Right hindlimb (tissue), 1 donor: ENCODE measurements around the gene CPT1B.
A peak's percentile ranks its signal among the peaks of the same experiment; 100 is the strongest.
"Not testable (repeated sequence)": the region's sequence is repeated elsewhere in the genome, so short reads cannot be mapped to it uniquely, and the experiment has no call there.

Experiments
- DNase-seq: peaks from one replicate; pipeline ENCODE4 v3.0.0-alpha.2; 2018

CPT1B gene

DNA sequence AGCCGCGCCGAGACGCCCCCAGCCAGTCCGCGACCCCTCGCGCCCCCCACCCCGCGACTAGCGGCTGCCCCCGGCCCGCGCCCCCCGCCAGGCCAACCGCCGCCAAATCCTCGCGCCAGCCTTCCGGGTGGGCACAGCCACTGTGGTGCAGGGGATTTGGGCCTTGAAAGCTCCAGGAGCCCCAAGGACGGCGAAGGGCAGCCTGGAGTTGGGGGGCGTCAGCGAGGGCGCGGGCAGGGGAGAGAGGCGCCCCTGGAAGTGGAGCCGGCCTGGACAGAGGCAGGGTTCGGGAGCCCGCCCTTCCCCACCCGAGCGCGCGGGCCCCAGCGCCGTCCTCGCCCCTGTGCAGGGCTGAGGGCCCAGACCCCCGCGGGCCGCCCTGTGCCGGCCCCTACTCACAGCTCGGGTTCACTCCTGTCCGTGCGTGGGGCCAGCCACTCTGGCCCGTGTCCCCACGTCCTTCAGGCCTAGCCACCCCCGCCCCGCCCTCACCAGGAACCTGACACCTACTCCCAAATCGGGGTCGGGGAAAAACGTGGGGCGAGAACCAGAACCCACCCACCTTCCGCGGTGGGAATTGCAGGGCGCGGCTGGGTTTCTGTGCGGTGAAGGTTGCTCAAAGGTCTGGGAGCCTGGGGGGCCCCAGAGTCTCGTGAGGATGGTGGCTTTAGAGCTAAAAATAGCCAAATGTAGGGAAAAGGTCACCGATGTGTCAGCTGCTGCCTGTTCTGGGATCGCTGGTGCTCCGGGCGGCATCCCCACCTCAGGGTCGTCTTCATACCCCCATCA lies at the start of gene CPT1B:
TSS of gene CPT1B (minus strand) at position 441 of the 789 bp plus-strand sequence. CDS start 512 bp downstream, outside the sequence.
- DNase-seq = no peak

DNA sequence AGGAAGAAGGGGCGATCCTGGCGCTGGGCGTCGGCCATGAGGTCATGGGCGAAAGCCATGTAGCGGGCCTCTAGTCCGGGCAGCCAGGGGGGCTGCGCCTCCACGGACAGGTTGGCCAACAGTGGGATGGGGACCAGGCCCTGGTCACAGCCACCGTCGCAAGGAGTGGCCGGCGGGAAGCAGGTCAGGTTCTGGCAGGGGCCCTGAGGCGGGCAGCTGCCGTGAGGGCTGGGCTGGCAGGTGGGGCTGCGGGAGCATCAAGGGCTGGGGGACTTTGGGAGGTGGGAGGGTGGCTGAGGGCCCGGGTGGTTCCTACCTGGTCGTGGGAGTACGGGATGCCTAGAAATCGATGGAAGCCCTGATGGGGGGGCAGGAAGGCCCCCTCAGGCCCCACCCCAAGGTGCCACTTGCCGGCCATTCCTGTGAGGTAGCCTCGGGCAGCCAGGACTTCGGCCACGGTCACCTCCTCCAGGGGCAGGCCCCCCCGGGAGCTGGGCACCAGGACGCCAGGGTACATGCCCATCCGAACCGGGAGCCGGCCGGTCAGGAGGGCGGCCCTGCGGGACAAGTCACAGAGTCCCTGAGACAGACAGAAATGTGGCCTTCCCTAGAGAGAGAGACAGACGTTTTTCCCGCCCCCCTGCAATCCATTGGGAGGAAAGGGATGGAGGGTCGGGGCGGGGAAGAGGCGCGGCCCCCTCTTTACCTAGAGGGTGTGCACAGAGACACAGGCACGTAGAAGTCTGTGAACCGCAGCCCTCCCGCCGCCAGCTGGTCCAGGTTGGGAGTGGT lies 48.8 kb upstream of the CPT1B start:
- DNase-seq = no peak

DNA sequence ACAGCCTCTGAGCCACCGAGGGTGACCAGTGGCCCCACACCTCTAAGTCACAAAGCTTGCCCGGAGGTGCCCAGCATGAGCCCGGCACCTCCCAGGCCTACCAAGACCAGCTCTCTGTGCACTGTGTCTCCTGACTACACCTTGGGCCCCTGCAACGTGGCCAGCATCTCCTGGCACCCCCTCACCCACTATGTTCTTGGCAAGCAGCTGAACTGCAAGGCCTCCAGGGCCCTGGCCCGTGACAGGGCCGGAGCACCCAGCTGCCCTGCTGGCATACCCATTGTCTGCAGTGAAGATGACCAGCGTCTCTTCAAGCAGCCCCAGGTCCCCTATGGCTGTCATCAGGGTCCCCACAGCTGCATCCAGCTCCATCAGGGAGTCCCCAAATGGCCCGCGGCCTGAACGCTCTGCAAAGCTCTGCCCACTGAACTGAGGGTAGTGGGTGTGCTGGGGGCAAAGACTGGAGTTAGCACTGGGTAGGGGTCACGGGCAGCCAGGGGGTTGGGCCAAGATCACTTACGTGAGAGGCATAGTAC lies 48.2 kb upstream of the CPT1B start:
- no peak for DNase-seq

GRCh38 chr22:50625568-50626313 lies 47.5 kb upstream of the CPT1B start:
- no peak for DNase-seq

DNA sequence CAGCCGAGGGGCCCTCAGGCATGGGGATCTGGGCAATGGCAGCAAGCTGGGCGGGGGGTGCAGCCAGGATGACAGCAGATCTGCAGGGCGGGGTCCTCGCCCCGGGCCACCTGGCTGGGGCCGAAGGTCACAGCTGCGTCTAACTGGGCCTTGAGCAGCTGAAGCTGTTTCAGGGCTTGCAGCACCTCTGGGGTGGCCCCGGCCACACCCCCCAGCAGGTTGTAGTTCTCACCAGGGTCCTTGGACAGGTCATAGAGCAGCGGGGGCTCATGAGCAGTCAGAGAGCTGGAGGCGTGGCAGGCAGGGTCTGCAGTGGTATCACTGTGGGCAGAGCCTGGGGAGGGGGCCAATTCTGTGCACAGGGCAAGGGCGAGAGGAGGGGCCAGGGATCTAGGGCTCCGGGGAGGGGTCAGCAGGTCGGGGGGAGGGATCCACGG lies 46.9 kb upstream of the CPT1B start:
- no peak for DNase-seq

- no peak for DNase-seq
These were observed 46.3 kb upstream of the CPT1B start for GRCh38 chr22:50624347-50625130.

GRCh38 chr22:50622723-50623327 lies 44.6 kb upstream of the CPT1B start:
- no peak for DNase-seq

DNA sequence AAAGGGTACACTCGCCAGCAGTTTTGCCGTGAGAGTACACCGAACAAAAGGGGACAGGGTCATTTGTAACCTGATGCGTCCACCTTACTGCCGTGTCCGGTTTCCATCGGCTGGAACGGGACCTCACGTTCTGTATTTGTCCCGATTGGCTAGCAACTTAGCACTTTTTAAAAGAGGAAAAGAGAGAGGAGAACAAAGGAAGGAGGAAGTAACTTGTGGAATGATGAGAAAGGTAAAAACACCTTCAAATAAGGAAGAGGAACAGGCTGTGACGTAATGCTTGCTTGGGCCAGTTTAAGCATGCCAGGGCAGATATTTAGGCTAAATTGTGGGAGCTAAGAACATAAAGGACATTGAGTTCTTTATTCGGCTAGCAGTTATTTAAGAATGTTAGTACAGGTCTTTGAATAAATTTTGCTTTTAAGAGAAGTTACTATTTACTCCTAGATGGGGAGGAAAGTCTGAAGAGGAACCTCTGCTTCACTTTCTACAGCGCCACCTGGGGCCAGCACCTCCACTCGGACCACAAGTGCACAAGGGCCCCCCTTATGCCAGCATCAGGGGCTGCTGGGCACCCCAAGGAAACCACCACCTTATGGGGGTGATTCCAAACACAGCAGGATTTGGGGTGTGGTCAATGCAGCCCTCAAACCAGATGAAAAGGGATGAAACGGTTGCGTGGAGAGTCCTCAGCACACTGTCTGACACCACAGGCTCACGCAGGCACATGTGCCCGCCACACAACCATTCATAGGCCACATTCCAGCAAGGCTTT lies 43.9 kb upstream of the CPT1B start:
- no peak for DNase-seq

- DNase-seq = no peak
These were observed 43.2 kb upstream of the CPT1B start for GRCh38 chr22:50621356-50621880.

DNA sequence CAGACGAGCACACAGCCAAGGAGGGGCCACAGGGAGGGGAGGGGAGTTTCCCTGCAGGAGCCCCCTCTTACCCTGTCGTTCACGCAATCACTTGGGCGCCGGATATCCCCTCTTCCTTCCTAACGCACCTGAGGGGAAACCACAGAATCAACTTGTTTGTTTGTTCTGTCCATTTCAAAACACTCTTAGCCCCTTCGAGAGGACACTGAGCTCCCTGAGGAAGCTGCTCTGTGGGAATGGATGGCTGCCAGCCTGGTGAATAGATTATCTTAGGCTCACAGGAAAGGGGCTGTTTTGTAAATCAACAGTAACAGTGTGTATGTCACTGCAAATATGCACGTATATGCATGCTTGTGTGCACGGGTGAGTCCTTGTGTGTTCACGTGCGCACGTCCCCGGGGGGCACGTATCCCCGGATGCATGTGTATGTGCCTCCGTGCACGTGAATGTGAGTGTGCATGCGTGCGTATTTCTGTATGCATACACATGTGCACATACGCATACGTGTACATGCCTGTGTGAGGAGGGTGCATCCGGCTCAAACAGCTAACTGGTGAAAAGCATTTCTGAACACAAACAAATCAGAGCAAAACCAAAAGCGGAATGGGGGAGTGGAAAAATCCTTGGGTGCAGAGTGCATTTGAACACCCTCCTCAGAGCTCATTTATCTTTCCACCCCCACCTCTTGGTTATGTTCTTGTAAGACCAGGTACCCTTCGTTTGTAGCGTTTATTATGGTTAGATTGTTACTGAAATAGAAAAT lies 42.5 kb upstream of the CPT1B start:
- DNase-seq = peak; percentile 87

DNA sequence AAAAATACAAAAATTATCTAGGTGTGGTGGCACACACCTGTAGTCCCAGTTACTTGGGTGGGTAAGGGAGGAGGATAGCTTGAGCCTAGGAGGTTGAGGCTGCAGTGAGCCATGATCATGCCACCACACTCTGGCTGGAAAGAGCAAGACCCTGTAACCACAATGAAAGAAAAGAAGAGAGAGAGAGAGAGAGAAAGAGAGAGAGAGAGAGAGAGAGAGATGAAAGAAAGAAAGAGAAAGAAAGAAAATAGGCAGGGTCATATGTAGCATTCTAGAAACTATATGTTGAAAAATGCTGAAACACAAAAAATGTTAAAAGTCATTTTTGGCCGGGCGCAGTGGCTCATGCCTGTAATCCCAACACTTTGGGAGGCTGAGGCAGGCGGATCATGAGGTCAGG lies 36.1 kb upstream of the CPT1B start:
- DNase-seq = not testable (repeated sequence)

GRCh38 chr22:50613291-50613981 lies 35.2 kb upstream of the CPT1B start:
- DNase-seq = no peak

- no peak for DNase-seq
These were observed 34.4 kb upstream of the CPT1B start for GRCh38 chr22:50612528-50613221.

DNA sequence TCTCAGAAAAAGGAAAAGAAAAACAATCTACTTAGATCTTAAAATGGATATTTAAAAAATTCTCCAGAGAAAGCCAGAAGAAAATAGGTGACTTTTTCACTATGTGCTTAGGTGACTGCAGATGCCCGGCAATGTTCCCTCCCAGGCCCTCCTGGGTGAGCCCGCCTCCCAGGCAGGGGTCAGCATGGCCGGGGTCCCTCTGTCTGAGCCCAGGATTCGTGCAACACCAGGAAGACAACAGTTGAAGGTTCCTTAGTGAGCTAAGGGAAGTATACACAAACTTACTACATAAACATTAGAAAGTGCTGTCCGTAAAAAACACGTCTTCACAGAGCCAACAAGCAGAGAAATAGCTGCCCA lies 33.9 kb upstream of the CPT1B start:
- DNase-seq = no peak

DNA sequence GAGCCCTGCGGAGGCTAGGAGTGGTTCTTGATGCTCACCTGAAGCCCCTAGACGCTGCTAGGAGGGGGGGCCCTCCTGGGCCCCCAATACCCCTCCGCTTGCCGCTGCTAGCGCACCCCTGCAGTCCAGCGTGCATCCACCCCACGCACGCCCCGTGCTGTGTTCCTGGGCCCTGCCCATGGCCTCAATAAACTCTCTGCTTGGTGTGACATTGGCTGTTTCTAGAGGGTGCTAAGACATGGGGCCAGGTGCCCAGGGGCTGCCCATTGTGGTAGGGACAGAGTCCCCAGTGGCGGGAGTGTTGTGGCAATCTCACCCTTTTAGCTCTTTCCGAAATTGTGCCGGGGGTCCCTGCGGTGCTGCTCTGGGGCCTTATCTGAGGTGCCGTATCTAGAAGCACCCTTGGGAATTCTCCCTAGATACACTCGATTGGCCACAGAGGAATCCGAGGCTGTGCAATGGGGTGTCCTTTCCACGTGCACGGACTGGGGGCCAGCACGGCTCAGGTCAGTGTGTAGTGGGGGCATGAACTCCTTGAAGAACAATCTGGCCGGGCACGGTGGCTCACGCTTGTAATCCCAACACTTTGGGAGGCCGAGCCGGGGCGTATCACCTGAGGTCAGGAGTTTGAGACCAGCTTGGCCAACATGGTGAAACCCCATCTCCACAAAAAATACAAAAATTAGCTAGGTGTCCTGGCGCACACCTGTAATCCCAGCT lies 33.3 kb upstream of the CPT1B start:
- DNase-seq = no peak

DNA sequence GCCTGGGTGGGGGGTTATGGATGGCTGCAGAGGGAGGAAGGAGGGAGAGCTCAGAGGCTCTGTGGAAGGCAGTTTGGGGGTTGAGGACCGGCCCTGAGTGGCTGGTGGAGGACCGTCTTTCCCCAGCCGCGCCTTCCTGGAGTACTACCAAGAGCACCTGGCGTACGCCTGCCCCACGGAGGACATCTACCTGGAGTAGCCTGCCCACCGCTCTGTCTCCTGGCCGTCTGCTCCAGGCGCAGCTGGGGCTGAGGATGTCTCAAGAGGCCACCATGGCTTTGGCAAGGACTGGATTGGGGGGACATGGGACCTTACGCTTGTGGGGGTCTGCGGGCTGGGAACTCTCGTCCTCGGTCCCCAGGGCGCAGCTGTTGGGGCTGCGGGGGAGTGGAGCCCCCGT lies 32.4 kb upstream of the CPT1B start:
- DNase-seq = no peak

DNA sequence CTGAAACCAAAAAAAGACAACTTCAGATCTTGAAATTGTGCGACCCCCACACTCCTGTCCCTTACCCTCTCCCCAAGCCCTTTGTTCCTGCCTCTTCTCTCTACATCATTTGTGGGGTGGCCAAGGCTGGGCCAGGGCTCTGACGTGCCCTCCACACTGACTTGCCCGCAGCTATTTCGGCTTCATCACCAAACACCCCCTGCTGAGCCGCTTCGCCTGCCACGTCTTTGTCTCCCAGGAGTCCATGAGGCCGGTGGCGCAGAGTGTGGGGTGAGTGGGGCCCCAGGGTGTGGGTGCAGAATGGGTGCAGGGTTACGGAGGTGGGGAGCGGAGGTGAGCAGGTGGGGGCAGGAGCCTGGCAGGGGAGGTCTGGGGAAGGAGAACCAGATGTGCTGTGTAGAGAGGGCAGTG lies 31.8 kb upstream of the CPT1B start:
- DNase-seq = no peak

GRCh38 chr22:50609599-50609998 lies 31.4 kb upstream of the CPT1B start:
- no peak for DNase-seq
